Mucosa of rectum (tissue), 2 donors: ENCODE results near the gene SMOC2.

Experiments
- H3K27ac ChIP-seq, 2 donors: one replicate each; pipeline ENCODE4 v1.7.0; 2013; ENCODE audit warnings: inconsistent platforms in 2 of 2, low read depth in 2 of 2, low read length in 2 of 2
- H3K27me3 ChIP-seq, 2 donors: one replicate each; pipeline ENCODE4 v1.7.0; 2013; ENCODE audit warnings: low read length in 2 of 2; ENCODE audit not compliant: control insufficient read depth in 2 of 2, insufficient read depth in 2 of 2
- H3K36me3 ChIP-seq, 2 donors: one replicate each; pipeline ENCODE4 v1.7.0; 2013; ENCODE audit warnings: low read length in 2 of 2; ENCODE audit not compliant: control insufficient read depth in 2 of 2, insufficient read depth in 2 of 2
- H3K4me1 ChIP-seq, 2 donors: one replicate each; pipeline ENCODE4 v1.7.0; 2013; ENCODE audit warnings: low read length in 2 of 2, mild to moderate bottlenecking in 1 of 2; ENCODE audit not compliant: control insufficient read depth in 2 of 2, insufficient read depth in 2 of 2
- H3K4me3 ChIP-seq, 2 donors: one replicate each; pipeline ENCODE4 v1.7.0; 2013; ENCODE audit warnings: low read length in 2 of 2
- H3K9ac ChIP-seq, 2 donors: one replicate each; pipeline ENCODE4 v1.7.0; 2013; ENCODE audit warnings: low read length in 2 of 2, low read depth in 1 of 2, mild to moderate bottlenecking in 1 of 2
- H3K9me3 ChIP-seq, 2 donors: one replicate each; pipeline ENCODE4 v1.7.0; 2013; ENCODE audit warnings: low read length in 2 of 2; ENCODE audit not compliant: control insufficient read depth in 2 of 2
- donor health status: healthy.
- donor health status: Normal muscosa, but diverticular disease.

The SMOC2 gene

GRCh38 chr6:168638468-168639271 lies 197.7 kb downstream of the SMOC2 start:
- H3K4me3 ChIP-seq: no peak overlapping the region
- no peak overlapping the region for H3K9ac ChIP-seq
- H3K9me3 ChIP-seq: no peaks in the 10 kb centered on the region
- H3K27ac ChIP-seq: no peak overlapping the region
- H3K4me1 ChIP-seq: no peaks in the 10 kb centered on the region
- no peaks in the 10 kb centered on the region for H3K27me3 ChIP-seq
- H3K36me3 ChIP-seq: no peaks in the 10 kb centered on the region

- H3K27me3 ChIP-seq: no peaks in the 10 kb centered on the region
- no peak overlapping the region for H3K4me3 ChIP-seq
- no peaks in the 10 kb centered on the region for H3K9me3 ChIP-seq
- no peak overlapping the region for H3K9ac ChIP-seq
- no peak overlapping the region for H3K27ac ChIP-seq
- no peaks in the 10 kb centered on the region for H3K4me1 ChIP-seq
- no peaks in the 10 kb centered on the region for H3K36me3 ChIP-seq
These were observed 199.2 kb downstream of the SMOC2 start for GRCh38 chr6:168640181-168640580.

GRCh38 chr6:168640768-168641167 lies 199.8 kb downstream of the SMOC2 start:
- no peaks in the 10 kb centered on the region for H3K27me3 ChIP-seq
- H3K4me3 ChIP-seq: no peak overlapping the region
- no peaks in the 10 kb centered on the region for H3K4me1 ChIP-seq
- H3K36me3 ChIP-seq: no peaks in the 10 kb centered on the region
- H3K9me3 ChIP-seq: no peaks in the 10 kb centered on the region
- no peak overlapping the region for H3K27ac ChIP-seq
- no peak overlapping the region for H3K9ac ChIP-seq

- no peaks in the 10 kb centered on the region for H3K27me3 ChIP-seq
- no peak overlapping the region for H3K27ac ChIP-seq
- H3K9ac ChIP-seq: no peak overlapping the region
- H3K36me3 ChIP-seq: no peaks in the 10 kb centered on the region
- no peak overlapping the region for H3K4me3 ChIP-seq
- H3K4me1 ChIP-seq: no peaks in the 10 kb centered on the region
- H3K9me3 ChIP-seq: no peaks in the 10 kb centered on the region
These were observed 200.5 kb downstream of the SMOC2 start for GRCh38 chr6:168641446-168641845.

GRCh38 chr6:168643401-168643800 lies 202.4 kb downstream of the SMOC2 start:
- no peaks in the 10 kb centered on the region for H3K4me1 ChIP-seq
- H3K4me3 ChIP-seq: no peak overlapping the region
- no peaks in the 10 kb centered on the region for H3K9me3 ChIP-seq
- H3K27me3 ChIP-seq: no peaks in the 10 kb centered on the region
- no peak overlapping the region for H3K9ac ChIP-seq
- no peak overlapping the region for H3K27ac ChIP-seq
- H3K36me3 ChIP-seq: no peaks in the 10 kb centered on the region

- Histone ChIP-seq H3K9ac (no peak overlapping the region), H3K4me3 (no peak overlapping the region), H3K27me3 (no peaks in the 10 kb centered on the region), H3K9me3 (no peaks in the 10 kb centered on the region), H3K4me1 (no peaks in the 10 kb centered on the region), H3K36me3 (no peaks in the 10 kb centered on the region), H3K27ac (no peak overlapping the region)
These were observed 204.3 kb downstream of the SMOC2 start for GRCh38 chr6:168645326-168645725.

- H3K27me3 ChIP-seq: no peaks in the 10 kb centered on the region
- H3K4me3 ChIP-seq: no peak overlapping the region
- H3K27ac ChIP-seq: no peak overlapping the region
- H3K4me1 ChIP-seq: no peaks in the 10 kb centered on the region
- H3K36me3 ChIP-seq: no peaks in the 10 kb centered on the region
- no peak overlapping the region for H3K9ac ChIP-seq
- no peaks in the 10 kb centered on the region for H3K9me3 ChIP-seq
These were observed 206.3 kb downstream of the SMOC2 start for GRCh38 chr6:168647271-168647670.

- Histone ChIP-seq H3K27me3 (no peaks in the 10 kb centered on the region), H3K9me3 (no peaks in the 10 kb centered on the region), H3K4me1 (no peaks in the 10 kb centered on the region), H3K36me3 (no peaks in the 10 kb centered on the region), H3K9ac (no peak overlapping the region), H3K27ac (no peak overlapping the region), H3K4me3 (no peak overlapping the region)
These were observed 207.5 kb downstream of the SMOC2 start for GRCh38 chr6:168648240-168649125.

GRCh38 chr6:168649209-168649608 lies 208.2 kb downstream of the SMOC2 start:
- H3K4me3 ChIP-seq: no peak overlapping the region

GRCh38 chr6:168650671-168651111 lies 209.7 kb downstream of the SMOC2 start:
- no peak overlapping the region for H3K4me3 ChIP-seq
- no peaks in the 10 kb centered on the region for H3K27me3 ChIP-seq
- H3K9ac ChIP-seq: no peak overlapping the region
- H3K27ac ChIP-seq: no peak overlapping the region
- no peaks in the 10 kb centered on the region for H3K9me3 ChIP-seq
- no peaks in the 10 kb centered on the region for H3K36me3 ChIP-seq
- H3K4me1 ChIP-seq: no peaks in the 10 kb centered on the region

More at GRCh38 chr6:168649209-168649608, 208.2 kb downstream of the SMOC2 start:
- no peak overlapping the region for H3K27ac ChIP-seq
- H3K36me3 ChIP-seq: no peaks in the 10 kb centered on the region
- no peaks in the 10 kb centered on the region for H3K4me1 ChIP-seq
- no peaks in the 10 kb centered on the region for H3K27me3 ChIP-seq
- no peaks in the 10 kb centered on the region for H3K9me3 ChIP-seq
- H3K9ac ChIP-seq: no peak overlapping the region
